Measurements from ENCODE around the gene BUD31. TPM values are rescaled to one million over a fixed set of nuclear protein-coding genes. Genes with fewer than 3 reads are reported as not detected.

BUD31 gene
- total and polyA plus RNA-seq, 2 of the 8 experiments (the other 6 are each of a cell fraction or from before 2014, with no cell fraction given), result 46.7 to 114 TPM

GRCh38 chr7:99465421-99465768, 56.6 kb downstream of the BUD31 start (continued):
- no peak for TF ChIP-seq KDM4A (IDR thresholded peaks at IDR 0.05; ENCODE audit: low read depth, low read length, severe bottlenecking)
